K562 (cell line): ENCODE measurements around the gene MYH9. TPM values are rescaled to one million over a fixed set of nuclear protein-coding genes. Genes with fewer than 3 reads are reported as not detected.

Experiments used
- ATAC-seq: fragments of 200-7000 bp; cut with Tn5 transposase; 3 replicates; pipeline ENCODE4 v1.9.1; 2020; ENCODE audit warnings: moderate library complexity
- BruUV-seq: library from RNA; stranded (reverse); fragments of 400-500 nt; replicated peaks from 2 replicates; lab custom pipeline; 2021; lab: Mats Ljungman, UMichigan
- CTCF ChIA-PET: fragments of 300-600 bp; formaldehyde crosslinking; extraction: SDS; loops from one replicate; lab custom pipeline; 2021; ENCODE audit warnings: low intra/inter-chr PET ratio; lab: Yijun Ruan, JAX
- POLR2A ChIA-PET: fragments of 300-600, 350-650 bp; sonication (Branson Sonifier 250); formaldehyde crosslinking; extraction: SDS; loops from one replicate; lab custom pipeline; 2021; ENCODE audit warnings: antibody characterized with exemption, inconsistent platforms; lab: Yijun Ruan, JAX
- DNase-seq, 4 experiments: peaks; one replicate each; pipeline versions ENCODE4 v3.0.0 to v3.0.0-alpha.2; 2011 to 2018; ENCODE audit warnings: low spot score in 3 of 4, mixed read lengths in 3 of 4; ENCODE audit errors: extremely low read depth in 1 of 4
- FAIRE-seq: peaks from 2 replicates; lab custom pipeline; 2011; peaks lifted over from hg19 to GRCh38; lab: Jason Lieb, UNC
- H2AFZ ChIP-seq: 2 replicates; pipeline ENCODE4 v1.6.0; 2011; ENCODE audit warnings: low read depth, low read length, control low read depth, inconsistent platforms
- H3K27ac ChIP-seq: fragments of 200-600 bp; 3 replicates; pipeline ENCODE4 v1.8.0; 2011; ENCODE audit warnings: low read depth, mild to moderate bottlenecking, control low read depth, inconsistent platforms, low read length, moderate library complexity, mixed read lengths; ENCODE audit errors: extremely low read depth
- H3K27me3 ChIP-seq, 2 experiments: fragments of 300-600 bp in 1 of 2; 2 replicates in 1 of 2; 3 replicates in 1 of 2; pipeline versions ENCODE4 v1.6.0 to v1.8.0; 2011; ENCODE audit warnings: inconsistent platforms in 2 of 2, low read length in 2 of 2, mild to moderate bottlenecking in 1 of 2, mixed read lengths in 1 of 2, moderate library complexity in 1 of 2; ENCODE audit not compliant: control insufficient read depth in 2 of 2, insufficient read depth in 2 of 2
- H3K36me3 ChIP-seq: fragments of 300-600 bp; 3 replicates; pipeline ENCODE4 v1.8.0; 2011; ENCODE audit warnings: mild to moderate bottlenecking, low read length, inconsistent platforms; ENCODE audit not compliant: control insufficient read depth, insufficient read depth
- H3K4me1 ChIP-seq, 2 experiments: fragments of 200-600 bp in 1 of 2; replicated peaks in 1 of 2; 2 replicates in 1 of 2; 3 replicates in 1 of 2; pipeline versions ENCODE4 v1.5.1 to v1.8.0; 2011; ENCODE audit warnings: inconsistent platforms in 2 of 2, low read length in 2 of 2, mild to moderate bottlenecking in 1 of 2, mixed read lengths in 1 of 2, moderate library complexity in 1 of 2; ENCODE audit not compliant: control insufficient read depth in 2 of 2, insufficient read depth in 2 of 2
- H3K4me2 ChIP-seq: 2 replicates; pipeline ENCODE4 v1.6.1; 2011; ENCODE audit warnings: low read length, control low read depth, inconsistent platforms, mixed read lengths; ENCODE audit not compliant: insufficient read depth
- H3K4me3 ChIP-seq: fragments of 200-600 bp; sonication (generic), shearing (Covaris generic); 2 replicates; pipeline ENCODE4 v1.5.1; 2016; ENCODE audit warnings: control low read depth, inconsistent platforms
- H3K79me2 ChIP-seq: fragments of 200-600 bp; 3 replicates; pipeline ENCODE4 v1.8.0; 2011; ENCODE audit warnings: low read length, inconsistent platforms; ENCODE audit not compliant: control insufficient read depth, insufficient read depth
- H3K9ac ChIP-seq, 2 experiments: 2 replicates each; pipeline versions ENCODE4 v1.6.0 to v1.6.1; 2011; ENCODE audit warnings: low read depth in 2 of 2, low read length in 2 of 2, control low read depth in 1 of 2, inconsistent platforms in 1 of 2, mild to moderate bottlenecking in 1 of 2, mixed read lengths in 1 of 2; ENCODE audit not compliant: insufficient read depth in 1 of 2
- H3K9me1 ChIP-seq: one replicate; pipeline ENCODE4 v1.6.0; 2011; ENCODE audit warnings: inconsistent platforms, mild to moderate bottlenecking, low read length, moderate library complexity; ENCODE audit not compliant: control insufficient read depth, insufficient read depth
- H3K9me3 ChIP-seq: replicated peaks from 2 replicates; pipeline ENCODE4 v1.5.1; 2011; ENCODE audit warnings: low read depth, low read length, inconsistent platforms; ENCODE audit not compliant: control insufficient read depth, insufficient read depth
- H4K20me1 ChIP-seq: replicated peaks from 2 replicates; pipeline ENCODE4 v1.6.1; 2011; ENCODE audit warnings: low read length, inconsistent platforms, mixed read lengths; ENCODE audit not compliant: control insufficient read depth, insufficient read depth
- CREBBP ChIP-seq: IDR thresholded peaks from one replicate; pipeline ENCODE4 v1.6.1; 2012; ENCODE audit warnings: low read depth, mild to moderate bottlenecking, control low read depth, inconsistent platforms, low read length
- GATAD2B ChIP-seq: fragments of 450-650 bp; IDR thresholded peaks from 2 replicates; pipeline ENCODE4 v1.6.1; 2017; ENCODE audit warnings: mild to moderate bottlenecking, borderline replicate concordance
- MYBL2 ChIP-seq, 2 experiments: fragments of 450-650 bp in 1 of 2; sonication (generic) in 1 of 2; formaldehyde crosslinking in 1 of 2; IDR thresholded peaks; 2 replicates each; pipeline versions ENCODE4 v1.6.1 to v1.8.1; 2017 to 2022; ENCODE audit warnings: borderline replicate concordance in 1 of 2, inconsistent platforms in 1 of 2, low read depth in 1 of 2, mild to moderate bottlenecking in 1 of 2, missing genetic modification reagents in 1 of 2, moderate library complexity in 1 of 2
- PURB ChIP-seq: sonication (generic); formaldehyde crosslinking; IDR thresholded peaks from 2 replicates; pipeline ENCODE4 v1.9.0; 2021; ENCODE audit warnings: low read depth, mild to moderate bottlenecking, missing genetic modification reagents
- RBM15 ChIP-seq: fragments of 200-400 bp; formaldehyde crosslinking; IDR thresholded peaks from 2 replicates; pipeline ENCODE4 v1.6.1; 2018; ENCODE audit warnings: mild to moderate bottlenecking, low read length, moderate library complexity; ENCODE audit not compliant: insufficient read depth
- SMC3 ChIP-seq: conservative IDR thresholded peaks from 2 replicates; pipeline ENCODE4 v1.6.1; 2011; ENCODE audit warnings: low read depth, low read length, improper control_type of control experiment; ENCODE audit not compliant: insufficient read depth
- SNRNP70 ChIP-seq: fragments of 200-400 bp; formaldehyde crosslinking; optimal IDR thresholded peaks from 2 replicates; pipeline ENCODE3; 2017; ENCODE audit warnings: low read depth, low read length
- ZNF263 ChIP-seq: sonication (generic); formaldehyde crosslinking; IDR thresholded peaks from 2 replicates; pipeline ENCODE4 v1.8.0; 2022; ENCODE audit warnings: mild to moderate bottlenecking, missing genetic modification reagents, borderline replicate concordance
- ZNF76 ChIP-seq: fragments of 250-450 bp; sonication (Bioruptor Pico); IDR thresholded peaks from 2 replicates; pipeline ENCODE4 v1.4.0; 2020; ENCODE audit warnings: mild to moderate bottlenecking, moderate library complexity, borderline replicate concordance
- WGBS: fragments of 100-300 bp; shearing (Covaris generic); methylation state at CpG from one replicate; pipeline ENCODE4 v1.1.6; 2016; ENCODE audit warnings: low coverage, mixed read lengths; ENCODE audit not compliant: insufficient coverage; ENCODE audit errors: missing lambda C conversion rate; 5-methylcytosine and 5-hydroxymethylcytosine counted together
- in situ Hi-C: fragments of 300-500 bp; cut with MboI; formaldehyde crosslinking; loops from 4 replicates; pipeline ENCODE4 v1.15.0; 2018; ENCODE audit warnings: inconsistent platforms, mixed read lengths
- intact Hi-C: fragments of 100-400 bp; cut with micrococcal nuclease; formaldehyde crosslinking; loops from 2 replicates; pipeline ENCODE4 v1.14.2; 2022
- polyA plus RNA-seq, 8 experiments: library from polyadenylated mRNA; depleted of rRNA in 4 of 8; stranded (reverse) in 5 of 8; unstranded in 3 of 8; fragments of >200 nt; fragmentation: Nextera tagmentation in 2 of 8; fragmentation: Illumina TruSeq in 1 of 8; extraction: Ambion mirVana in 2 of 8; extraction: Trizol in 1 of 8; gene quantifications; 2 replicates each; pipeline versions ENCODE4 v1.2.1 to v1.2.3, GENCODE V29; 2011 to 2014; ENCODE audit warnings: inconsistent platforms in 1 of 8, missing spikeins in 1 of 8
- total RNA-seq, 7 experiments: library from RNA; depleted of rRNA in 6 of 7; stranded (reverse); fragments of >200 nt in 6 of 7; fragmentation: Illumina TruSeq in 2 of 7; extraction: Trizol in 2 of 7; gene quantifications; 2 replicates each; pipeline versions ENCODE4 v1.2.1 to v1.2.3, GENCODE V29; 2011 to 2021; ENCODE audit warnings: low replicate concordance in 1 of 7

Gene MYH9
- total and polyA plus RNA-seq, 9 of the 15 experiments (the other 6 are each of a cell fraction or from before 2014, with no cell fraction given), result 0.71 to 111 (median 24.6) TPM

DNA sequence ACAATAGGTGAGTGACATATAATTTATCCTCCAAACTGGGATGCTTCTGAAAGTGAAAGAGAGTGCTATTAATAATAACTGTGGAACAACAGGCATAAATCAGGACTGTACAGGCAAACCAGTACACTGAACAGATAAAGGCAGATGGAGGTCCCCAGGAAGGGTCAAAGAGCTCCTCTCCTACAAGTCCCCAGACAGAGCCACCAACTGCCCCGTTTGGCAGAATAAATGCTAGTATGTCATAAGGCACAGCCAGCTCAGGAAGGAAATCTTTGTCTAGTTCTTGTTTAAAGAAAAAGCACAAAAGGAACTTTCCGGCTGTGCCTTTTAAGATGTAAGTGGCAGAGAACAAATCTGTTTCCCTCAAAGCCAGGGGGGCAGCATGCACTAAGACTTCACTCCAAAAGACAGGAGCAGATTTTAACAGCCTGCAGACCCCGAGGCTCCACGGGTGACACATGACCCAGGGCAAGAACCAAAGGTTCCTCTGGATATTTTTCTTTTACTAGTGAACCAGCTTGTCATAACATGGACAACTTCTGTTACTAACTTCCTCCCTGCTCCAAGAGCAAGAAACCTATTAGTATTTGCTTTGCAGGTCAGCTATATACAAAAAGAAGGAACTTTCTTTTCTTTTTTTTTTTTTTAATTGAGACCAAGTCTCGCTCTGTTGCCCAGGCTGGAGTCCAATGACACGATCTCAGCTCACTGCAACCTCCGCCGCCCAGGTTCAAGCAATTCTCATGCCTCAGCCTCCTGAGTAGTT is 50.2 kb downstream of the MYH9 start:
- POLR2A ChIA-PET, result no interaction called here
- no peak for DNase-seq
- H3K9me1 ChIP-seq, result no peaks in the 10 kb centered on the region
- H3K9ac ChIP-seq, result no peak overlapping the region
- H3K27ac ChIP-seq, result no peak overlapping the region
- in situ Hi-C loops, result no loop called here
- no peaks in the 10 kb centered on the region for H4K20me1 ChIP-seq
- H3K9me3 ChIP-seq, result no peaks in the 10 kb centered on the region
- H3K4me3 ChIP-seq, result no peak overlapping the region
- FAIRE-seq, result no peak
- no TSS peak for BruUV-seq
- intact Hi-C loops, result no loop called here
- no peak overlapping the region for H3K4me2 ChIP-seq
- H3K27me3 ChIP-seq, result no peaks in the 10 kb centered on the region
- peaks cover 80% of the 10 kb centered on the region for H3K36me3 ChIP-seq
- H3K4me1 ChIP-seq, result peaks cover 27 to 29% of the 10 kb centered on the region in 2 experiments; a peak in 4 of 5 replicates
- no peak for TF ChIP-seq MYBL2 (IDR thresholded peaks at IDR 0.05; ENCODE audit: low read depth)
- no peak for TF ChIP-seq MYBL2 (CRISPR knock-in tag; IDR thresholded peaks at IDR 0.05; ENCODE audit: borderline replicate concordance)
- TF ChIP-seq RBM15, result no peak
- no peak for TF ChIP-seq GATAD2B
- no peak for TF ChIP-seq ZNF76
- TF ChIP-seq ZNF263, result no peak
- TF ChIP-seq PURB, result no peak
- no peak for TF ChIP-seq CREBBP
- TF ChIP-seq SNRNP70, result no peak
- no peak for TF ChIP-seq SMC3
- TF ChIP-seq, all 486 proteins: peak for 0
- Histone ChIP-seq H3K79me2 (peaks cover 17% of the 10 kb centered on the region; the same call in 2 of the 3 replicates), H2AFZ (no peak overlapping the region)
- 68% methylated on average over 6 of the region's 8 CpGs for WGBS
- CTCF ChIA-PET, result no interaction called here
- ATAC-seq, result no peak
